Measurements from ENCODE around the gene LRP1B.

LRP1B gene

GRCh38 chr2:140814141-140814540 is 1316.7 kb downstream of the LRP1B start:
- H3K4me3 ChIP-seq (ENCODE audit: low read depth, low read length): no peak overlapping the region
- DNase-seq (ENCODE audit: low read depth): no peak
- TF ChIP-seq, protein P1, sequence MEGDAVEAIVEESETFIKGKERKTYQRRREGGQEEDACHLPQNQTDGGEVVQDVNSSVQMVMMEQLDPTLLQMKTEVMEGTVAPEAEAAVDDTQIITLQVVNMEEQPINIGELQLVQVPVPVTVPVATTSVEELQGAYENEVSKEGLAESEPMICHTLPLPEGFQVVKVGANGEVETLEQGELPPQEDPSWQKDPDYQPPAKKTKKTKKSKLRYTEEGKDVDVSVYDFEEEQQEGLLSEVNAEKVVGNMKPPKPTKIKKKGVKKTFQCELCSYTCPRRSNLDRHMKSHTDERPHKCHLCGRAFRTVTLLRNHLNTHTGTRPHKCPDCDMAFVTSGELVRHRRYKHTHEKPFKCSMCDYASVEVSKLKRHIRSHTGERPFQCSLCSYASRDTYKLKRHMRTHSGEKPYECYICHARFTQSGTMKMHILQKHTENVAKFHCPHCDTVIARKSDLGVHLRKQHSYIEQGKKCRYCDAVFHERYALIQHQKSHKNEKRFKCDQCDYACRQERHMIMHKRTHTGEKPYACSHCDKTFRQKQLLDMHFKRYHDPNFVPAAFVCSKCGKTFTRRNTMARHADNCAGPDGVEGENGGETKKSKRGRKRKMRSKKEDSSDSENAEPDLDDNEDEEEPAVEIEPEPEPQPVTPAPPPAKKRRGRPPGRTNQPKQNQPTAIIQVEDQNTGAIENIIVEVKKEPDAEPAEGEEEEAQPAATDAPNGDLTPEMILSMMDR (IDR thresholded peaks at IDR 0.05; ENCODE audit: low read depth, low read length, missing control alignments): no peak

DNA sequence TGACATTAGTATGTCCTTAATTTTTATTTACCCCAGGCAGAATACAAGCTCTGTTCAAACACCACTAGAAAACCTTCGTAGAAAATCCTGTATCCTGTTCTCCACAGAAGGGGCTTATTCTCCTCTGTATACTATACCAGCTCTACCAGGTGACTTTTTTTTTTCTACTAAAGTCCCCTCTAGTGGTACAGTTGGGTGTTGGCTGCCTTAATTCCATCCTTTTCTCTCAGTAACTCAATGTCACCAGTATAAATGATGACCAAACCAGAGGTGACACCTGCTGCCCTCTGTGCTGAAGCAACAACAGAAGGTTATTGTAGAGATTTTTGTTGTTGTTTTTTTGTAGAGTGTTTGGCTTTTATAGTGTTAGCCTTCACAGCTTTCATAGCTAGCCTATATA is 1322.0 kb downstream of the LRP1B start:
- TF ChIP-seq, protein P1 (IDR thresholded peaks at IDR 0.05; ENCODE audit: low read depth, low read length, missing control alignments): peak; percentile 40
- no peak for DNase-seq (ENCODE audit: low read depth)
- H3K4me3 ChIP-seq (ENCODE audit: low read depth, low read length): no peak overlapping the region

- TF ChIP-seq, protein P1 (IDR thresholded peaks at IDR 0.05; ENCODE audit: low read depth, low read length, missing control alignments): no peak
- DNase-seq (ENCODE audit: low read depth): no peak
- no peak overlapping the region for H3K4me3 ChIP-seq (ENCODE audit: low read depth, low read length)
Observed at GRCh38 chr2:140808211-140808610, 1322.6 kb downstream of the LRP1B start.

- no peak for DNase-seq (ENCODE audit: low read depth)
- H3K4me3 ChIP-seq (ENCODE audit: low read depth, low read length): no peak overlapping the region
- TF ChIP-seq, protein P1 (IDR thresholded peaks at IDR 0.05; ENCODE audit: low read depth, low read length, missing control alignments): no peak
Observed at GRCh38 chr2:140804700-140805260, 1326.0 kb downstream of the LRP1B start.

GRCh38 chr2:140801311-140801710 is 1329.5 kb downstream of the LRP1B start:
- H3K4me3 ChIP-seq (ENCODE audit: low read depth, low read length): no peak overlapping the region; the same call in 1 of the 2 replicates
- TF ChIP-seq, protein P1 (IDR thresholded peaks at IDR 0.05; ENCODE audit: low read depth, low read length, missing control alignments): no peak
- DNase-seq (ENCODE audit: low read depth): no peak

- TF ChIP-seq, protein P1 (IDR thresholded peaks at IDR 0.05; ENCODE audit: low read depth, low read length, missing control alignments): no peak
- DNase-seq (ENCODE audit: low read depth): peak; percentile 50
- H3K4me3 ChIP-seq (ENCODE audit: low read depth, low read length): no peak overlapping the region
Observed at GRCh38 chr2:140797718-140798117, 1333.1 kb downstream of the LRP1B start.

DNA sequence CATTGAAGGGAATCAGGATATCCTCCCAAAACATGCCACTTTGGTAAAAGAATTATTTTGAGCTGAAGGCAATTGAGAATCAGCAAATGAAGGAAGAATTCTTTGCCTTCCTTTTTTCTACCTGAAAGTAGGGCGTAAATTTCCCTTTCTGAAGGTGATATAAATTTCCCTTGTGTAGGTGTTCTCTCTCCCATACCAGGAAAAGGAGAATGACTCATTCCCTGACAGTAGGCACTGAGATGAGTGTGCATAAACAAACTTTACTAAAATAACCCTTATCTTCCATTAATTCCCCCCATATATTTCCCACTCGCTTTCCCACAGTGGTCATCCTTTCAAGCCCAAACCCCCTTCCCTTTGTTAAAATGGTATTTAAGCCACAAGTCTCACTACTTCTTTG is 1339.0 kb downstream of the LRP1B start:
- H3K4me3 ChIP-seq (ENCODE audit: low read depth, low read length): no peak overlapping the region
- TF ChIP-seq, protein P1 (IDR thresholded peaks at IDR 0.05; ENCODE audit: low read depth, low read length, missing control alignments): no peak
- no peak for DNase-seq (ENCODE audit: low read depth)

Data from GM12864 (cell line).